ENCODE measurements around the gene HMG20A. TPM values are rescaled to one million over a fixed set of nuclear protein-coding genes. Genes with fewer than 3 reads are reported as not detected.

Gene HMG20A
- total RNA-seq, 1 experiment from 2014 or later, result 60.2 TPM

- no peak overlapping the region for H3K23ac ChIP-seq (ENCODE audit: insufficient read length, low read depth, low read length)
- H3K36me3 Mint-ChIP-seq (ENCODE audit: insufficient read depth in 1 of 3, low read depth in 3 of 3), result peaks cover 0 to 8% (median 0%) of the 10 kb centered on the region in 3 experiments; a peak in 3 of 7 replicates
- peaks cover 2 to 4% of the 10 kb centered on the region in 2 experiments; a peak in 3 of 5 replicates for H3K9me3 Mint-ChIP-seq
- H2BK15ac ChIP-seq (ENCODE audit: low read depth, low read length), result no peak overlapping the region
- H3K79me2 ChIP-seq (ENCODE audit: insufficient read depth, low read length), result no peaks in the 10 kb centered on the region
- WGBS (ENCODE audit: extremely low coverage, insufficient read length, low lambda C conversion rate), result no CpG with 5 or more reads among the region's 2 CpGs
- no peak for DNase-seq
- H4K91ac ChIP-seq (ENCODE audit: insufficient read length, low read depth, low read length), result no peak overlapping the region
- H3K4me1 Mint-ChIP-seq, result peaks cover 47 to 54% of the 10 kb centered on the region in 2 experiments
- TF ChIP-seq CTCF (conservative IDR thresholded peaks at IDR 0.05), result no peak
- no peak overlapping the region for H3K14ac ChIP-seq (ENCODE audit: insufficient read depth, low read length)
- H2AK5ac ChIP-seq (ENCODE audit: insufficient read length, low read length), result no peak overlapping the region
- no peaks in the 10 kb centered on the region for H3K9me3 ChIP-seq (ENCODE audit: control insufficient read depth, low read depth, low read length)
- H3K18ac ChIP-seq (ENCODE audit: insufficient read length, low read depth, low read length), result no peak overlapping the region
- H3K27ac Mint-ChIP-seq, result peak overlapping the region in 1 of 3 experiments; percentile 7; a peak in 1 of 7 replicates
- H3K27me3 Mint-ChIP-seq (ENCODE audit: low read depth), result no peaks in the 10 kb centered on the region
- no peak overlapping the region for H3K4me3 Mint-ChIP-seq
- no peak overlapping the region for H4K5ac ChIP-seq (ENCODE audit: insufficient read length, low read depth, low read length)
- H3K56ac ChIP-seq (ENCODE audit: insufficient read length, low read depth, low read length), result no peak overlapping the region
- no peaks in the 10 kb centered on the region for H3K79me1 ChIP-seq (ENCODE audit: insufficient read depth, low read depth, low read length, poor library complexity, severe bottlenecking)
- H3K27me3 ChIP-seq (ENCODE audit: insufficient read depth, low read length), result no peaks in the 10 kb centered on the region
- H2BK5ac ChIP-seq (ENCODE audit: insufficient read length, low read length), result no peak overlapping the region
- no peak overlapping the region for H2BK120ac ChIP-seq (ENCODE audit: low read depth, low read length, poor library complexity, severe bottlenecking)
- no peak overlapping the region for H3K27ac ChIP-seq (ENCODE audit: insufficient read length, low read depth, low read length)
- peaks cover 18% of the 10 kb centered on the region for H3K4me1 ChIP-seq (ENCODE audit: insufficient read depth, low read length)
- no peak overlapping the region for H3K4ac ChIP-seq (ENCODE audit: low read depth, low read length)
- H4K20me1 ChIP-seq (ENCODE audit: control insufficient read depth, insufficient read depth, insufficient read length), result no peaks in the 10 kb centered on the region
- H3T11ph ChIP-seq (ENCODE audit: low read length), result no peak overlapping the region
- H3K9ac ChIP-seq (ENCODE audit: extremely low read depth, insufficient read length, low read length), result no peak overlapping the region
- no peak overlapping the region for H4K8ac ChIP-seq (replicated peaks; ENCODE audit: insufficient read length, low read depth, low read length)
- H3K4me2 ChIP-seq (ENCODE audit: insufficient read depth, insufficient read length, low read length), result no peak overlapping the region
- no peaks in the 10 kb centered on the region for H3K23me2 ChIP-seq (ENCODE audit: insufficient read length, low read depth, low read length, poor library complexity, severe bottlenecking)
- no peak overlapping the region for H2BK12ac ChIP-seq (ENCODE audit: insufficient read length, low read depth, low read length)
- no peak overlapping the region for H2AFZ ChIP-seq (ENCODE audit: low read length)
- no peak overlapping the region for H2BK20ac ChIP-seq (ENCODE audit: low read depth, low read length, poor library complexity, severe bottlenecking)
These were observed 94.9 kb downstream of the HMG20A start for GRCh38 chr15:77515613-77516012.

All from H9 (cell line).